ENCODE measurements around the gene KL.

DNA sequence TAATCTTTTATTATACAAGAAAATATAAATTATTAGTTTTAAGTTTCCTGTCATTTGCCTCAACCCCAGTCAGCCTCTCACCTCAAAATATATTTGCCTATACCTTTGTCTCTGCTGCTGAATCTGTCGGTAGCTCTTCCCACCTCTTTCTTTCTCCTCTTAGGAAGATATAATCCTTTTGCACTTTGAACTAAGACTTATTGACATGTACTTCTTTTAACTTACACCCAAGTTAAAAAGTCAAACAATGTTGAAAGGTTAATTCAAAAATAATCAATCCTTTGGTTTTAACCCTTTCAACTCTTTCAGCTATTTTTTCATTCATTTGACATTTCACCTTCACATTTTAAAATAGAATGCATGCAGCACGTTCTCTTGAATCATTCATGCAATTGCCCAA, 9.0 kb upstream of the KL start:
- no peak for TF ChIP-seq SIN3A (IDR thresholded peaks at IDR 0.05; ENCODE audit: borderline replicate concordance, insufficient read depth, low read length)
- no peak for TF ChIP-seq POLR2AphosphoS5 (IDR thresholded peaks at IDR 0.05; ENCODE audit: low read depth, low read length)
- TF ChIP-seq TAF1 (IDR thresholded peaks at IDR 0.05; ENCODE audit: borderline replicate concordance, insufficient read depth, low read length): no peak
- TF ChIP-seq, protein P1, sequence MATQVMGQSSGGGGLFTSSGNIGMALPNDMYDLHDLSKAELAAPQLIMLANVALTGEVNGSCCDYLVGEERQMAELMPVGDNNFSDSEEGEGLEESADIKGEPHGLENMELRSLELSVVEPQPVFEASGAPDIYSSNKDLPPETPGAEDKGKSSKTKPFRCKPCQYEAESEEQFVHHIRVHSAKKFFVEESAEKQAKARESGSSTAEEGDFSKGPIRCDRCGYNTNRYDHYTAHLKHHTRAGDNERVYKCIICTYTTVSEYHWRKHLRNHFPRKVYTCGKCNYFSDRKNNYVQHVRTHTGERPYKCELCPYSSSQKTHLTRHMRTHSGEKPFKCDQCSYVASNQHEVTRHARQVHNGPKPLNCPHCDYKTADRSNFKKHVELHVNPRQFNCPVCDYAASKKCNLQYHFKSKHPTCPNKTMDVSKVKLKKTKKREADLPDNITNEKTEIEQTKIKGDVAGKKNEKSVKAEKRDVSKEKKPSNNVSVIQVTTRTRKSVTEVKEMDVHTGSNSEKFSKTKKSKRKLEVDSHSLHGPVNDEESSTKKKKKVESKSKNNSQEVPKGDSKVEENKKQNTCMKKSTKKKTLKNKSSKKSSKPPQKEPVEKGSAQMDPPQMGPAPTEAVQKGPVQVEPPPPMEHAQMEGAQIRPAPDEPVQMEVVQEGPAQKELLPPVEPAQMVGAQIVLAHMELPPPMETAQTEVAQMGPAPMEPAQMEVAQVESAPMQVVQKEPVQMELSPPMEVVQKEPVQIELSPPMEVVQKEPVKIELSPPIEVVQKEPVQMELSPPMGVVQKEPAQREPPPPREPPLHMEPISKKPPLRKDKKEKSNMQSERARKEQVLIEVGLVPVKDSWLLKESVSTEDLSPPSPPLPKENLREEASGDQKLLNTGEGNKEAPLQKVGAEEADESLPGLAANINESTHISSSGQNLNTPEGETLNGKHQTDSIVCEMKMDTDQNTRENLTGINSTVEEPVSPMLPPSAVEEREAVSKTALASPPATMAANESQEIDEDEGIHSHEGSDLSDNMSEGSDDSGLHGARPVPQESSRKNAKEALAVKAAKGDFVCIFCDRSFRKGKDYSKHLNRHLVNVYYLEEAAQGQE (IDR thresholded peaks at IDR 0.05; ENCODE audit: insufficient read depth in 1 of 2, low read depth in 2 of 2, low read length in 2 of 2): no peak

All from PFSK-1 (cell line).